ENCODE measurements around the gene ALDOB.

ALDOB gene

DNA sequence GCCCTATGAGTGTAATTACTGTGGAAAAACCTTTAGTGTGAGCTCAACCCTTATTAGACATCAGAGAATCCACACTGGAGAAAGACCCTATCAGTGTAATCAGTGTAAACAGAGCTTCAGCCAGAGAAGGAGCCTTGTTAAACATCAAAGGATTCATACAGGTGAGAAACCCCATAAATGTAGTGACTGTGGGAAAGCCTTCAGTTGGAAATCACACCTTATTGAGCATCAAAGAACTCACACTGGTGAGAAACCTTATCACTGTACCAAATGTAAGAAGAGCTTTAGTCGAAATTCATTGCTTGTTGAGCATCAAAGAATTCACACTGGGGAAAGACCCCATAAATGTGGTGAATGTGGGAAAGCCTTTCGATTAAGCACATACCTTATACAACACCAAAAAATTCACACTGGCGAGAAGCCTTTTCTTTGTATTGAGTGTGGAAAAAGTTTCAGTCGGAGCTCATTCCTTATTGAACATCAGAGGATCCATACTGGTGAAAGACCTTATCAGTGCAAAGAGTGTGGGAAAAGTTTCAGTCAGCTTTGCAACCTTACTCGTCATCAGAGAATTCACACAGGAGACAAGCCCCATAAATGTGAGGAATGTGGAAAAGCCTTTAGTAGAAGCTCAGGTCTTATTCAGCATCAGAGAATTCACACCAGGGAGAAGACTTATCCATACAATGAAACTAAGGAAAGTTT, 27.0 kb downstream of the ALDOB start:
- no peak overlapping the region for H3K4me3 ChIP-seq (ENCODE audit: low read depth, low read length)
- TF ChIP-seq, protein P1, sequence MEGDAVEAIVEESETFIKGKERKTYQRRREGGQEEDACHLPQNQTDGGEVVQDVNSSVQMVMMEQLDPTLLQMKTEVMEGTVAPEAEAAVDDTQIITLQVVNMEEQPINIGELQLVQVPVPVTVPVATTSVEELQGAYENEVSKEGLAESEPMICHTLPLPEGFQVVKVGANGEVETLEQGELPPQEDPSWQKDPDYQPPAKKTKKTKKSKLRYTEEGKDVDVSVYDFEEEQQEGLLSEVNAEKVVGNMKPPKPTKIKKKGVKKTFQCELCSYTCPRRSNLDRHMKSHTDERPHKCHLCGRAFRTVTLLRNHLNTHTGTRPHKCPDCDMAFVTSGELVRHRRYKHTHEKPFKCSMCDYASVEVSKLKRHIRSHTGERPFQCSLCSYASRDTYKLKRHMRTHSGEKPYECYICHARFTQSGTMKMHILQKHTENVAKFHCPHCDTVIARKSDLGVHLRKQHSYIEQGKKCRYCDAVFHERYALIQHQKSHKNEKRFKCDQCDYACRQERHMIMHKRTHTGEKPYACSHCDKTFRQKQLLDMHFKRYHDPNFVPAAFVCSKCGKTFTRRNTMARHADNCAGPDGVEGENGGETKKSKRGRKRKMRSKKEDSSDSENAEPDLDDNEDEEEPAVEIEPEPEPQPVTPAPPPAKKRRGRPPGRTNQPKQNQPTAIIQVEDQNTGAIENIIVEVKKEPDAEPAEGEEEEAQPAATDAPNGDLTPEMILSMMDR (IDR thresholded peaks at IDR 0.05; ENCODE audit: low read depth, low read length) = no peak
- no peak for DNase-seq
- peaks cover 24% of the 10 kb centered on the region for H3K9me3 ChIP-seq
- no peaks in the 10 kb centered on the region for H3K4me1 ChIP-seq
- H3K27me3 ChIP-seq = no peaks in the 10 kb centered on the region
- H3K36me3 ChIP-seq = peaks cover 47% of the 10 kb centered on the region

GRCh38 chr9:101403516-101404285, 31.9 kb downstream of the ALDOB start:
- Histone ChIP-seq H3K9me3 (peaks cover 7% of the 10 kb centered on the region), H3K27me3 (no peaks in the 10 kb centered on the region)
- DNase-seq = no peak

DNA sequence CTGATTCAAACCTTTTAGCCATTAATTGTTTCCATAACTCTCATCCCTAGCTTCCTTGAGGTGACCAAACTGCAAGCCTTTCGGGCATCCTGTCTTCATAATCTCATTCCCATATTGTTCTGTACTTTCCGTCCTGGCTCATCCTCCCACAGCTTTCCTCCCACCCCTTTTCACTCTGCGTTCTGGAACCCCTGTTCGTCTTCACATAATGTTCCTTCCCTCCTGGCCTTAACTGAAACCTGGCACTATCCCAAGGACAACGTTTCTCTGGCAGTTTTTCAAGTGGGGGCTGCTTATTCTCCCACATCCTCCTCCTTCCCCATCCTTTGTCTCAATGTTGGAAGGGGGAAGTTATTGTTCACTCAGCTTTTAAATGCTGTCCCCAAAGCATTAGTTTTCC, 35.5 kb downstream of the ALDOB start:
- Histone ChIP-seq H3K36me3 (peaks cover 58% of the 10 kb centered on the region), H3K27me3 (no peaks in the 10 kb centered on the region), H3K4me3 (ENCODE audit: low read depth, low read length) (no peak overlapping the region; the same call in 1 of the 2 replicates), H3K4me1 (no peaks in the 10 kb centered on the region), H3K9me3 (no peaks in the 10 kb centered on the region)
- TF ChIP-seq, protein P1 (IDR thresholded peaks at IDR 0.05; ENCODE audit: low read depth, low read length) = no peak
- DNase-seq = no peak

More at GRCh38 chr9:101403516-101404285, 31.9 kb downstream of the ALDOB start:
- Histone ChIP-seq H3K4me1 (no peaks in the 10 kb centered on the region), H3K36me3 (peaks cover 63% of the 10 kb centered on the region), H3K4me3 (ENCODE audit: low read depth, low read length) (no peak overlapping the region)
- TF ChIP-seq, protein P1 (IDR thresholded peaks at IDR 0.05; ENCODE audit: low read depth, low read length) = no peak

DNA sequence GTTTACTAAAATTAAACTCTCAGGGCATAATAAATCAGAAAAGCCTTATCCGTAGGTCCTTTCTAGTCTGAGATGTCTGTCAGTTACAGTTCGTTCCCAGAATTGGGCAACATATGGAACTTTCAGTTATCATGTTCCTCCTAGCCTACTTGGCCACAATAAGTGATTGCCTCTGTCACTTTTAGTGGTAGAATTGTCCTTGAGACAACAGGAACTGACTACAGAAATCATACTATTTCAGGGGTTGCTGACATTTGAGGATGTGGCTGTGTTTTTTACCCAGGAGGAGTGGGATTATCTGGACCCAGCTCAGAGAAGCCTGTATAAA, 36.0 kb downstream of the ALDOB start:
- TF ChIP-seq, protein P1 (IDR thresholded peaks at IDR 0.05; ENCODE audit: low read depth, low read length) = no peak
- no peaks in the 10 kb centered on the region for H3K9me3 ChIP-seq
- no peak for DNase-seq
- H3K4me3 ChIP-seq (ENCODE audit: low read depth, low read length) = peak overlapping the region; percentile 96
- peaks cover 54% of the 10 kb centered on the region for H3K36me3 ChIP-seq
- no peaks in the 10 kb centered on the region for H3K4me1 ChIP-seq
- H3K27me3 ChIP-seq = no peaks in the 10 kb centered on the region

- Histone ChIP-seq H3K27me3 (no peaks in the 10 kb centered on the region), H3K9me3 (no peaks in the 10 kb centered on the region), H3K4me3 (ENCODE audit: low read depth, low read length) (peak overlapping the region; percentile 96), H3K4me1 (no peaks in the 10 kb centered on the region), H3K36me3 (peaks cover 49% of the 10 kb centered on the region)
- TF ChIP-seq, protein P1 (IDR thresholded peaks at IDR 0.05; ENCODE audit: low read depth, low read length) = no peak
- no peak for DNase-seq
Observed at GRCh38 chr9:101398930-101399642, 36.5 kb downstream of the ALDOB start.
